Measurements from ENCODE around the gene DAPK3.
"Not testable (repeated sequence)": the region's sequence is repeated elsewhere in the genome, so short reads cannot be mapped to it uniquely, and the experiment has no call there.

DAPK3 gene

GRCh38 chr19:4015705-4016402 lies 45.0 kb upstream of the DAPK3 start:
- TF ChIP-seq, protein P1, sequence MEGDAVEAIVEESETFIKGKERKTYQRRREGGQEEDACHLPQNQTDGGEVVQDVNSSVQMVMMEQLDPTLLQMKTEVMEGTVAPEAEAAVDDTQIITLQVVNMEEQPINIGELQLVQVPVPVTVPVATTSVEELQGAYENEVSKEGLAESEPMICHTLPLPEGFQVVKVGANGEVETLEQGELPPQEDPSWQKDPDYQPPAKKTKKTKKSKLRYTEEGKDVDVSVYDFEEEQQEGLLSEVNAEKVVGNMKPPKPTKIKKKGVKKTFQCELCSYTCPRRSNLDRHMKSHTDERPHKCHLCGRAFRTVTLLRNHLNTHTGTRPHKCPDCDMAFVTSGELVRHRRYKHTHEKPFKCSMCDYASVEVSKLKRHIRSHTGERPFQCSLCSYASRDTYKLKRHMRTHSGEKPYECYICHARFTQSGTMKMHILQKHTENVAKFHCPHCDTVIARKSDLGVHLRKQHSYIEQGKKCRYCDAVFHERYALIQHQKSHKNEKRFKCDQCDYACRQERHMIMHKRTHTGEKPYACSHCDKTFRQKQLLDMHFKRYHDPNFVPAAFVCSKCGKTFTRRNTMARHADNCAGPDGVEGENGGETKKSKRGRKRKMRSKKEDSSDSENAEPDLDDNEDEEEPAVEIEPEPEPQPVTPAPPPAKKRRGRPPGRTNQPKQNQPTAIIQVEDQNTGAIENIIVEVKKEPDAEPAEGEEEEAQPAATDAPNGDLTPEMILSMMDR (conservative IDR thresholded peaks at IDR 0.05; ENCODE audit: low read depth, low read length): no peak
- no peak for DNase-seq (ENCODE audit: low read depth)
- no peak overlapping the region for H3K4me3 ChIP-seq (ENCODE audit: low read length)

DNA sequence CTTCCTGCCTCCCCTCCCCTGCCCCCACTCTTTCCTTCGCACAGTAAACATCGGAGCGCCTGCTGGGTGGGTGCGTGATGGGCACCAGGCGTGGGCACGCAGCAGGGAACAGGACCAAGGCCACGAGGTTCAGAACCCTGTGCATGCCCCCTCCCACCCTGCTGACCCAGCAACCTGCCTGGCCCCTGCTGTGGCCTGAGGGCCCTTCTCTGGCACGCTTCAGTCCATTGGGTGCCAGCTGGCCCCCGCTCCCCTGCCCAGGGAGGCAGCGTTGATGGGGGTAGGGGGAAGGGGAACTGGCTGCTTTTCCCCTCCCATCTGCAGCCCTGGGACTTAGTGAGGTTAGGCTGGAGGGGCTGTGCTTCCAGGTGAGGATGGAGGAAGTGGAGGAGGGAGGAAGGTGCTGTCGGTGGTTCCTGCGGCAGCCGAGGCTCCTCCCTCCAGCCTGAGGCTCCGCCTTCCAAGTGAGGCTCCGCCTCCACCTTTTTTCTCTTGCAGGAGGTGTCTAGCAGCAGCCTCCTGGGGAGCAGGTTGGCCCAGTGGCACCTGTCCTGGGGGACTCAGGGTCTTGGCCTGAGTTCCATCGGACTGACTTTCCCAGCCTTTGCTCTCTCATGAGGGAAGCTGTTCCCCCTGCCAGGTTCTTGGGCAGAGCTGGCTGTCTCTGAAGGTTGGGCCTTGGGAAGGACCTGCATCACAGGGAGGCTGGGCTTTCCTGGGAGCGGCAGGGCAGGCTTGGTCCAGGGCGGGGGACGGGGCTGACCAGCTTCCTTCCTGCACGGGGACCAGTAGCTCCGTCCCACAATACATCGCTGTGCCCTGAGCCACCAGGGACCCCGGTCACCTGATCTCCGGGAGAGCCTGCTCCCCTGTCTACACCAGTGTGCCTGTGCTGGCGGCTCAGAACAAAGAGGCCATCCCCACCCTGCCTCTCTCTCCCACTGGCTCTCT lies 43.9 kb upstream of the DAPK3 start:
- DNase-seq (ENCODE audit: low read depth): no peak
- H3K4me3 ChIP-seq (ENCODE audit: low read length): no peak overlapping the region

DNA sequence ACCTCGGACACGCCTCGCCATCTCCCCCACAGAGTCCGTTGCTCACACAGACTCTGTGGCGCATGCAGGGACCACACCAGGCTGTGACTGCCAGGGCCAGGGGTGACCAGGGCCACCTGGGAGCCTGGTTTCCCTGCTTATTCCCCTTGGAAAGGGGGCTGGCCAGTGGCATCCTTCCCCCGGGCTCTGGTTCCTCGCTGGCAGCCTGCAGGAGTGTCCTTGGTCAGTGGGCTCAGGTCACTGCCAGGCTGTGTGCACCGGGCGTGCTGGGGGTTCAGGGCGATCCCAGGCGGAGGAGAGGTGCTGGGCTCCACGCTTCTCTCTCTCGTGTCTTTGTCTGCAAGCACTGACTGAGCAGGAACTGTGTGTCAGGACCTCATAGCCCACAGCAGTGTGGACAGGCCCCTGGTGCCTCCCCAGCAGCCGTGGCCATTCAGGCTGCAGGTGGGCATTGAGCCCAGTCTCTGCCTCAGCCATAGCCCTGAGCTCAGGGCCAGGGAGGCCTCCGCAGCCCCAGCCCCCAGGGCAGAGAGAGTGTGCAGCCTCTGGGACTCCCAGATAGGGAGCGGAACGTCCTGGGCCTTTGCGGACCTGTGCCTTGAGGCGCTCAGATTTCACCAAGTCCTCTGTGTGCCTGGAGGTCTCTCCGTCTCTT lies 43.1 kb upstream of the DAPK3 start:
- no peak for DNase-seq (ENCODE audit: low read depth)
- TF ChIP-seq, protein P1 (conservative IDR thresholded peaks at IDR 0.05; ENCODE audit: low read depth, low read length): no peak
- no peak overlapping the region for H3K4me3 ChIP-seq (ENCODE audit: low read length)

More for the DNA sequence above, 43.9 kb upstream of the DAPK3 start:
- TF ChIP-seq, protein P1 (conservative IDR thresholded peaks at IDR 0.05; ENCODE audit: low read depth, low read length): no peak

DNA sequence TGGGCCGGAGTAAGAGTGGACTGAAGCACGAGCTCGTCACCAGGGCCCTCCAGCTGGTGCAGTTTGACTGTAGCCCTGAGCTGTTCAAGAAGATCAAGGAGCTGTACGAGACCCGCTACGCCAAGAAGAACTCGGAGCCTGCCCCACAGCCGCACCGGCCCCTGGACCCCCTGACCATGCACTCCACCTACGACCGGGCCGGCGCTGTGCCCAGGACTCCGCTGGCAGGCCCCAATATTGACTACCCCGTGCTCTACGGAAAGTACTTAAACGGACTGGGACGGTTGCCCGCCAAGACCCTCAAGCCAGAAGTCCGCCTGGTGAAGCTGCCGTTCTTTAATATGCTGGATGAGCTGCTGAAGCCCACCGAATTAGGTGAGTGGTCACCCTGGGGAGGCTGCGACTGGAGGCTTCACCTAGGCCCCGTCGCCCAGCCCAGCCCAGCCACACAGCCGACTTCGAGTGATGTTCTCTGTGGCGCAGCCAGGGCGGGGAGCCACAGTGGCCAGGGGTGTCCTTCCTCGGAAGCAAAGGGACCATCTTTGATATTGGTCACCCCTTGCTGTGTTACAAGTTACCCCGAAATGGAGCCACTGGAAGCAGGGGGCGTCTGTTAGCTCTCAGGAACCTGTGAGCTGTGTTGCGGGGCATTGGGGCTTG lies 42.2 kb upstream of the DAPK3 start:
- TF ChIP-seq, protein P1 (conservative IDR thresholded peaks at IDR 0.05; ENCODE audit: low read depth, low read length): no peak
- no peak overlapping the region for H3K4me3 ChIP-seq (ENCODE audit: low read length)
- no peak for DNase-seq (ENCODE audit: low read depth)

GRCh38 chr19:4012092-4012974 lies 41.4 kb upstream of the DAPK3 start:
- DNase-seq (ENCODE audit: low read depth): peak; percentile 51
- TF ChIP-seq, protein P1 (conservative IDR thresholded peaks at IDR 0.05; ENCODE audit: low read depth, low read length): no peak
- H3K4me3 ChIP-seq (ENCODE audit: low read length): no peak overlapping the region

DNA sequence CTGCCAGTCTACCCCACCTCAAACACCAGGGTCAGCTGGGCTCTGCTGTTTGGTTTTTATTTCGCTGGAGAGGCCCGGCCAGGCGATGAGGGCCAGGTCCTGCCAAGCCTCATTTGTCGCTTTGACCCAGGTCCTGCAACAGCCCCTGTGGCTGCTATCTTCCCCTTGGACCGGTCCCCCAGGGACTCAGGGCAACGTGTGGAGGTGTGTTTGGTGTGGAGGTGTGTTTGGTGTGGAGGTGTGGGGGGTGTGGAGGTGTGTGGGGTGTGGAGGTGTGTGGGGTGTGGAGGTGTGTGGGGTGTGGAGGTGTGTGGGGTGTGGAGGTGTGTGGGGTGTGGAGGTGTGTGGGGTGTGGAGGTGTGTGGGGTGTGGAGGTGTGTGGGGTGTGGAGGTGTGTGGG lies 40.5 kb upstream of the DAPK3 start:
- H3K4me3 ChIP-seq (ENCODE audit: low read length); DNase-seq (ENCODE audit: low read depth): not testable (repeated sequence)
